ENCODE data around the gene NFE2L1. TPM values are rescaled to one million over a fixed set of nuclear protein-coding genes. Genes with fewer than 3 reads are reported as not detected.
"Not testable (repeated sequence)": the region's sequence is repeated elsewhere in the genome, so short reads cannot be mapped to it uniquely, and the experiment has no call there.

NFE2L1 gene
- total RNA-seq, 1 experiment from 2014 or later, result 48.7 TPM

- not testable (repeated sequence) for H3K36me3 ChIP-seq (ENCODE audit: insufficient read depth, low read length); H3K79me2 ChIP-seq (ENCODE audit: low read length); H3K4me3 ChIP-seq (ENCODE audit: low read length); H3K9ac ChIP-seq (ENCODE audit: low read length); H3K9me3 ChIP-seq (ENCODE audit: low read length); H2AFZ ChIP-seq (ENCODE audit: low read length); H3K4me1 ChIP-seq (ENCODE audit: low read length); H3K27ac ChIP-seq (ENCODE audit: low read length); DNase-seq; H3K4me2 ChIP-seq (ENCODE audit: low read depth, low read length, poor library complexity, severe bottlenecking); H3K9me2 ChIP-seq (replicated peaks; ENCODE audit: insufficient read depth, low read length); H4K20me1 ChIP-seq (ENCODE audit: insufficient read depth, low read depth, low read length); H3K27me3 ChIP-seq (ENCODE audit: low read length)
Observed at GRCh38 chr17:48034734-48035133, 13.4 kb upstream of the NFE2L1 start.

GRCh38 chr17:48036693-48037035 is 11.5 kb upstream of the NFE2L1 start:
- DNase-seq, result no peak
- H3K9me3 ChIP-seq (ENCODE audit: low read length), result no peaks in the 10 kb centered on the region
- no peaks in the 10 kb centered on the region for H3K9me2 ChIP-seq (replicated peaks; ENCODE audit: insufficient read depth, low read length)
- no peaks in the 10 kb centered on the region for H4K20me1 ChIP-seq (ENCODE audit: insufficient read depth, low read depth, low read length)
- no peaks in the 10 kb centered on the region for H3K79me2 ChIP-seq (ENCODE audit: low read length)
- H3K36me3 ChIP-seq (ENCODE audit: insufficient read depth, low read length), result no peaks in the 10 kb centered on the region
- H3K4me2 ChIP-seq (ENCODE audit: low read depth, low read length, poor library complexity, severe bottlenecking), result no peak overlapping the region
- no peak overlapping the region for H3K27ac ChIP-seq (ENCODE audit: low read length)
- no peaks in the 10 kb centered on the region for H3K4me1 ChIP-seq (ENCODE audit: low read length)
- H3K9ac ChIP-seq (ENCODE audit: low read length), result no peak overlapping the region
- no peak overlapping the region for H2AFZ ChIP-seq (ENCODE audit: low read length)
- H3K27me3 ChIP-seq (ENCODE audit: low read length), result no peaks in the 10 kb centered on the region
- H3K4me3 ChIP-seq (ENCODE audit: low read length), result no peak overlapping the region

GRCh38 chr17:48037036-48037837 is 10.9 kb upstream of the NFE2L1 start, which contains the start of gene COPZ2:
Gene COPZ2, minus strand, starts transcription at chr17:48037797. Its CDS starts 20 bp downstream, at chr17:48037777.
- no peak within 1 kb of the TSS for H2AFZ ChIP-seq (ENCODE audit: low read length)
- H3K4me3 ChIP-seq (ENCODE audit: low read length), result no peak within 1 kb of the TSS
- H3K27me3 ChIP-seq (ENCODE audit: low read length), result no peaks in the 10 kb centered on the region
- no peak within 1 kb of the TSS for H3K27ac ChIP-seq (ENCODE audit: low read length)
- no peak within 1 kb of the TSS for H3K9ac ChIP-seq (ENCODE audit: low read length)
- peak; percentile 61 for DNase-seq
- no peaks in the 10 kb centered on the region for H3K9me2 ChIP-seq (replicated peaks; ENCODE audit: insufficient read depth, low read length)
- no peak within 1 kb of the TSS for H3K4me2 ChIP-seq (ENCODE audit: low read depth, low read length, poor library complexity, severe bottlenecking)
- H4K20me1 ChIP-seq (ENCODE audit: insufficient read depth, low read depth, low read length), result no peaks in the 10 kb centered on the region
- H3K36me3 ChIP-seq (ENCODE audit: insufficient read depth, low read length), result no peaks in the 10 kb centered on the region
- no peaks in the 10 kb centered on the region for H3K4me1 ChIP-seq (ENCODE audit: low read length)
- H3K9me3 ChIP-seq (ENCODE audit: low read length), result no peaks in the 10 kb centered on the region
- H3K79me2 ChIP-seq (ENCODE audit: low read length), result no peaks in the 10 kb centered on the region

GRCh38 chr17:48037838-48038323 is 10.3 kb upstream of the NFE2L1 start:
- no peak overlapping the region for H3K4me3 ChIP-seq (ENCODE audit: low read length)
- H3K36me3 ChIP-seq (ENCODE audit: insufficient read depth, low read length), result no peaks in the 10 kb centered on the region
- no peak for DNase-seq
- no peaks in the 10 kb centered on the region for H3K79me2 ChIP-seq (ENCODE audit: low read length)
- no peak overlapping the region for H3K9ac ChIP-seq (ENCODE audit: low read length)
- H4K20me1 ChIP-seq (ENCODE audit: insufficient read depth, low read depth, low read length), result no peaks in the 10 kb centered on the region
- no peak overlapping the region for H3K4me2 ChIP-seq (ENCODE audit: low read depth, low read length, poor library complexity, severe bottlenecking)
- H3K4me1 ChIP-seq (ENCODE audit: low read length), result peaks cover 2% of the 10 kb centered on the region
- no peaks in the 10 kb centered on the region for H3K9me3 ChIP-seq (ENCODE audit: low read length)
- H3K27me3 ChIP-seq (ENCODE audit: low read length), result no peaks in the 10 kb centered on the region
- no peak overlapping the region for H3K27ac ChIP-seq (ENCODE audit: low read length)
- H2AFZ ChIP-seq (ENCODE audit: low read length), result no peak overlapping the region
- no peaks in the 10 kb centered on the region for H3K9me2 ChIP-seq (replicated peaks; ENCODE audit: insufficient read depth, low read length)

GRCh38 chr17:48038687-48039086 is 9.5 kb upstream of the NFE2L1 start:
- no peak overlapping the region for H3K27ac ChIP-seq (ENCODE audit: low read length)
- no peak for DNase-seq
- no peaks in the 10 kb centered on the region for H3K9me3 ChIP-seq (ENCODE audit: low read length)
- no peaks in the 10 kb centered on the region for H4K20me1 ChIP-seq (ENCODE audit: insufficient read depth, low read depth, low read length)
- no peak overlapping the region for H3K4me3 ChIP-seq (ENCODE audit: low read length)
- no peaks in the 10 kb centered on the region for H3K9me2 ChIP-seq (replicated peaks; ENCODE audit: insufficient read depth, low read length)
- peaks cover 10% of the 10 kb centered on the region for H3K4me1 ChIP-seq (ENCODE audit: low read length)
- H3K36me3 ChIP-seq (ENCODE audit: insufficient read depth, low read length), result no peaks in the 10 kb centered on the region
- no peak overlapping the region for H3K4me2 ChIP-seq (ENCODE audit: low read depth, low read length, poor library complexity, severe bottlenecking)
- H3K27me3 ChIP-seq (ENCODE audit: low read length), result no peaks in the 10 kb centered on the region
- H2AFZ ChIP-seq (ENCODE audit: low read length), result no peak overlapping the region
- no peak overlapping the region for H3K9ac ChIP-seq (ENCODE audit: low read length)
- no peaks in the 10 kb centered on the region for H3K79me2 ChIP-seq (ENCODE audit: low read length)

- DNase-seq, result peak; percentile 66
- Histone ChIP-seq H3K9ac (ENCODE audit: low read length) (peak overlapping the region; percentile 30), H3K79me2 (ENCODE audit: low read length) (peaks cover 6% of the 10 kb centered on the region; the same call in 1 of the 2 replicates), H3K27ac (ENCODE audit: low read length) (no peak overlapping the region), H3K9me3 (ENCODE audit: low read length) (no peaks in the 10 kb centered on the region), H3K9me2 (replicated peaks; ENCODE audit: insufficient read depth, low read length) (no peaks in the 10 kb centered on the region), H2AFZ (ENCODE audit: low read length) (peak overlapping the region; percentile 27; the same call in 1 of the 2 replicates), H4K20me1 (ENCODE audit: insufficient read depth, low read depth, low read length) (no peaks in the 10 kb centered on the region), H3K4me3 (ENCODE audit: low read length) (no peak overlapping the region), H3K27me3 (ENCODE audit: low read length) (no peaks in the 10 kb centered on the region), H3K4me2 (ENCODE audit: low read depth, low read length, poor library complexity, severe bottlenecking) (peak overlapping the region; percentile 29), H3K36me3 (ENCODE audit: insufficient read depth, low read length) (no peaks in the 10 kb centered on the region), H3K4me1 (ENCODE audit: low read length) (peaks cover 37% of the 10 kb centered on the region)
Observed at GRCh38 chr17:48043176-48043575, 5.0 kb upstream of the NFE2L1 start.

- H3K27ac ChIP-seq (ENCODE audit: low read length), result no peak overlapping the region
- H2AFZ ChIP-seq (ENCODE audit: low read length), result no peak overlapping the region
- H3K4me1 ChIP-seq (ENCODE audit: low read length), result peaks cover 44% of the 10 kb centered on the region
- no peaks in the 10 kb centered on the region for H3K36me3 ChIP-seq (ENCODE audit: insufficient read depth, low read length)
- no peak for DNase-seq
- H3K4me3 ChIP-seq (ENCODE audit: low read length), result no peak overlapping the region
- H4K20me1 ChIP-seq (ENCODE audit: insufficient read depth, low read depth, low read length), result no peaks in the 10 kb centered on the region
- no peaks in the 10 kb centered on the region for H3K9me3 ChIP-seq (ENCODE audit: low read length)
- H3K4me2 ChIP-seq (ENCODE audit: low read depth, low read length, poor library complexity, severe bottlenecking), result no peak overlapping the region
- peaks cover 19% of the 10 kb centered on the region for H3K79me2 ChIP-seq (ENCODE audit: low read length)
- no peaks in the 10 kb centered on the region for H3K27me3 ChIP-seq (ENCODE audit: low read length)
- no peak overlapping the region for H3K9ac ChIP-seq (ENCODE audit: low read length)
- H3K9me2 ChIP-seq (replicated peaks; ENCODE audit: insufficient read depth, low read length), result no peaks in the 10 kb centered on the region
Observed at GRCh38 chr17:48044851-48045250, 3.3 kb upstream of the NFE2L1 start.

GRCh38 chr17:48045316-48046001 is 2.7 kb upstream of the NFE2L1 start:
- peaks cover 50% of the 10 kb centered on the region for H3K4me1 ChIP-seq (ENCODE audit: low read length)
- DNase-seq, result no peak

More at GRCh38 chr17:48045316-48046001, 2.7 kb upstream of the NFE2L1 start:
- H3K79me2 ChIP-seq (ENCODE audit: low read length), result peaks cover 25% of the 10 kb centered on the region
- H3K9me2 ChIP-seq (replicated peaks; ENCODE audit: insufficient read depth, low read length), result no peaks in the 10 kb centered on the region
- no peak overlapping the region for H3K9ac ChIP-seq (ENCODE audit: low read length)
- H3K4me2 ChIP-seq (ENCODE audit: low read depth, low read length, poor library complexity, severe bottlenecking), result no peak overlapping the region
- H3K27ac ChIP-seq (ENCODE audit: low read length), result no peak overlapping the region
- peaks cover under 1% of the 10 kb centered on the region for H3K36me3 ChIP-seq (ENCODE audit: insufficient read depth, low read length)
- H4K20me1 ChIP-seq (ENCODE audit: insufficient read depth, low read depth, low read length), result peaks cover under 1% of the 10 kb centered on the region; the same call in 1 of the 2 replicates
- H3K4me3 ChIP-seq (ENCODE audit: low read length), result no peak overlapping the region
- H2AFZ ChIP-seq (ENCODE audit: low read length), result no peak overlapping the region
- H3K27me3 ChIP-seq (ENCODE audit: low read length), result no peaks in the 10 kb centered on the region
- no peaks in the 10 kb centered on the region for H3K9me3 ChIP-seq (ENCODE audit: low read length)

Data from Karpas-422 (cell line).